Measurements from ENCODE around the gene STYXL1.

STYXL1 gene

GRCh38 chr7:75966190-75966961 is 81.4 kb downstream of the STYXL1 start:
- H3K4me3 ChIP-seq (replicated peaks; ENCODE audit: insufficient read depth, low read length) = no peak overlapping the region
- no peak for TF ChIP-seq SPI1 (IDR thresholded peaks at IDR 0.05; ENCODE audit: borderline replicate concordance, low read depth)
- no peak for TF ChIP-seq REST (IDR thresholded peaks at IDR 0.05; ENCODE audit: insufficient replicate concordance, low read depth)
- no peaks in the 10 kb centered on the region for H3K27me3 ChIP-seq (ENCODE audit: insufficient read depth, poor library complexity, severe bottlenecking)
- no peak for DNase-seq (ENCODE audit: low read depth in 1 of 2, low spot score in 1 of 2)
- H3K27ac ChIP-seq (replicated peaks) = no peak overlapping the region

DNA sequence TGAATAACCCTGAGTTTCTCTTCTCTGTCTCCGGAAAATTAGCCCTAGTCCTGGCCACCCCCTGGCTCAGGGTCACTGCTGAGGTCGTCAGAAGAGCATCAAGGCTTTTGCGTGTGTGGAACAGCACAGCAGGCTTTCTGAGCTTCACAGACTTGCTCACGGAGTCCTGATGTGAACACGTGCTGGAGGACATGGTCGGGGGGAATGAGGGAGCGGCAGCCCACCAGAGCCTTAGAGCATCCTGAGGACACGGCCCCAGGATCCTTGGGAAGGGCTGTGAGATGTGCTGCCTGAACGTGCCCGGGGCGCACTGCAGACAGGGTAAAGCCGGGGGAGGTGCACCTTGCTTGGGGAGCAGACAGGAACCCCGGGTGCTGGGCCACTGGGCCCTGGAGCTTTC is 82.2 kb downstream of the STYXL1 start:
- no peaks in the 10 kb centered on the region for H3K27me3 ChIP-seq (ENCODE audit: insufficient read depth, poor library complexity, severe bottlenecking)
- no peak for DNase-seq (ENCODE audit: low read depth in 1 of 2, low spot score in 1 of 2)
- H3K4me3 ChIP-seq (replicated peaks; ENCODE audit: insufficient read depth, low read length) = no peak overlapping the region
- TF ChIP-seq REST (IDR thresholded peaks at IDR 0.05; ENCODE audit: insufficient replicate concordance, low read depth) (no peak), SPI1 (IDR thresholded peaks at IDR 0.05; ENCODE audit: borderline replicate concordance, low read depth) (no peak), POLR2AphosphoS5 (IDR thresholded peaks at IDR 0.05; ENCODE audit: low read depth) (no peak), GABPA (IDR thresholded peaks at IDR 0.05; ENCODE audit: low read depth) (no peak)
- TF ChIP-seq, protein P1, sequence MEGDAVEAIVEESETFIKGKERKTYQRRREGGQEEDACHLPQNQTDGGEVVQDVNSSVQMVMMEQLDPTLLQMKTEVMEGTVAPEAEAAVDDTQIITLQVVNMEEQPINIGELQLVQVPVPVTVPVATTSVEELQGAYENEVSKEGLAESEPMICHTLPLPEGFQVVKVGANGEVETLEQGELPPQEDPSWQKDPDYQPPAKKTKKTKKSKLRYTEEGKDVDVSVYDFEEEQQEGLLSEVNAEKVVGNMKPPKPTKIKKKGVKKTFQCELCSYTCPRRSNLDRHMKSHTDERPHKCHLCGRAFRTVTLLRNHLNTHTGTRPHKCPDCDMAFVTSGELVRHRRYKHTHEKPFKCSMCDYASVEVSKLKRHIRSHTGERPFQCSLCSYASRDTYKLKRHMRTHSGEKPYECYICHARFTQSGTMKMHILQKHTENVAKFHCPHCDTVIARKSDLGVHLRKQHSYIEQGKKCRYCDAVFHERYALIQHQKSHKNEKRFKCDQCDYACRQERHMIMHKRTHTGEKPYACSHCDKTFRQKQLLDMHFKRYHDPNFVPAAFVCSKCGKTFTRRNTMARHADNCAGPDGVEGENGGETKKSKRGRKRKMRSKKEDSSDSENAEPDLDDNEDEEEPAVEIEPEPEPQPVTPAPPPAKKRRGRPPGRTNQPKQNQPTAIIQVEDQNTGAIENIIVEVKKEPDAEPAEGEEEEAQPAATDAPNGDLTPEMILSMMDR (IDR thresholded peaks at IDR 0.05; ENCODE audit: insufficient read depth, low read length) = no peak
- no peak overlapping the region for H3K27ac ChIP-seq (replicated peaks)

DNA sequence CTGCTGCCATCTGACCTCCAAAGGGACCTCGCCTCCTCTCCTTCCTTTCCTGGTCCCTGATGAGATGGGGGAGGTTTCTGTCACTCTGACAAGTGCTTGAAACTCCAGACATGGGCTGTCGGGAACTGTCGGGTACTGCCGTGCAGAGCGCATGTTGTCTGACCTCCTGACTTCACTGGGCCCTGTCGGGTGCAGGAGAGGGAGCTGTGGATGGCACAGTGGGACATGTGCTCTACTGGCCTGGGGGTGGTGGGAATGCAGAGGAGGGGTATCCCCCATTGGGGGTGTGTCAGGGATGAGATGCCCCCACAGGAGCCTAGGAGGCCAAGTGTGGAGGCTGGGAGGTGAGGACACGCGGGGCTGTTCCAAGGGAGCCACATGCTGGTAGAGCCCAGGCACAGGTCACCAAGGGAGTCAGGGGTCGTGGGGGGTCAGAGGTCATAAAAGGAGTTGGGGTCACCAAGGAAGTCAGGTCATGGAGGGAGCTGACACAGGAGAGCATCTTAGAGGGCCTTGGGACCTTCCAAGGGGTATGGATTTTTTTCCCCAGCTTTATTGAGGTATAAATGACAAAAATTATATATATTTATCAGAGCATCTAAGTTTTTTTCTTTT is 84.3 kb downstream of the STYXL1 start:
- Histone ChIP-seq H3K4me3 (replicated peaks; ENCODE audit: insufficient read depth, low read length) (no peak overlapping the region), H3K27ac (replicated peaks) (no peak overlapping the region), H3K27me3 (ENCODE audit: insufficient read depth, poor library complexity, severe bottlenecking) (no peaks in the 10 kb centered on the region)
- TF ChIP-seq, protein P1 (IDR thresholded peaks at IDR 0.05; ENCODE audit: insufficient read depth, low read length) = no peak
- TF ChIP-seq POLR2AphosphoS5 (IDR thresholded peaks at IDR 0.05; ENCODE audit: low read depth) (no peak), REST (IDR thresholded peaks at IDR 0.05; ENCODE audit: insufficient replicate concordance, low read depth) (no peak), SPI1 (IDR thresholded peaks at IDR 0.05; ENCODE audit: borderline replicate concordance, low read depth) (no peak), GABPA (IDR thresholded peaks at IDR 0.05; ENCODE audit: low read depth) (no peak)
- no peak for DNase-seq (ENCODE audit: low read depth in 1 of 2, low spot score in 1 of 2)
